Measurements from ENCODE around the gene BBX.

DNA sequence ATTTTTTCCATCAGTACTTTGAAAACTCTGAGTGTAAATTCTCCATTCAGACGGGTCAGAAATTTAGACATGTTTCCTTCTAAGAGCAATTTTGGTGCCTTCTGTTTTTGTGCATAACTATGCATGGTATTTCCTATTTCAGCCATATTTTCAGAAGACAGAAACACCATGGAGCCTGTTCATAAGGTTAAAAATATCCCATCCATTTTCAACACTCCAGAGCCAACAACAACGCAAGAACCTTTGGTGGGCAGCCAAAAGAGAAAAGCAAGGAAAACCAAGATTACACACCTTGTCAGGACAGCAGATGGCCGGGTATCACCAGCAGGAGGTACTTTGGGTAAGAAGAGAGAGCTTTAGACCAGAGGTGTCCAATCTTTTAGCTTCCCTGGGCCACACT is 275.6 kb downstream of the BBX start:
- TF ChIP-seq CTCF (IDR thresholded peaks at IDR 0.05) = no peak
- TF ChIP-seq POLR2A (IDR thresholded peaks at IDR 0.05) = no peak

All from thyroid gland (tissue), 4 donors.